ENCODE data around the gene ARFGAP3.

DNA sequence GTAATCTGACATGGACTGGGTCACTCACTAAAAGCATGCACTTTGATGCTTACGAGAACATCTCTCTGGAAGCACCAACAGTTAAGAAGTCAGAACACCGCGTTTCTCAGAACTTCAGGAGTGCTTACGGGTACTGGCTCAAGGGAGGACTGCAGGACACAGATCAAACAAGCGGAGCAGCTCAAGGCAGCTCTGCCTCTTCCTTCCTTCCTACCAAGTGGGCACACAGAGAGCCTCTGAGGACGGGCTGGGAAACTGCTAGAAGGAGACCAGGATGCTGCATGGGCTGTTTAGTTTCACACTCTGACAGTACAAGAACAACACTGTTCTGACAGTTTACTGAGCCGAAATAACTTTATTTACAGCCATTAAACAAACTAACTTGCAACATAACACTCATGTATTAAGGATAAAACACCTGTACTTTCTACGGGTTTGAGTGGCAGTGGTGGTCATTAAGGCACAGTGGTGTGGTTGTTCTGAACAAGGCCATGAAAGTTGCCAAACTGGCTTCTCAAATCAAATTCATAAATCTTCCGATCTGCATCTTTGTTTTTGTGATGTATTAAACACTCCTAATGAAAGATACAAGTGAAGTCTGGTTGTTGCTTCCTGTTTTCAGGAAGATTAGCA, 37.5 kb downstream of the ARFGAP3 start:
- TF ChIP-seq, protein P1, sequence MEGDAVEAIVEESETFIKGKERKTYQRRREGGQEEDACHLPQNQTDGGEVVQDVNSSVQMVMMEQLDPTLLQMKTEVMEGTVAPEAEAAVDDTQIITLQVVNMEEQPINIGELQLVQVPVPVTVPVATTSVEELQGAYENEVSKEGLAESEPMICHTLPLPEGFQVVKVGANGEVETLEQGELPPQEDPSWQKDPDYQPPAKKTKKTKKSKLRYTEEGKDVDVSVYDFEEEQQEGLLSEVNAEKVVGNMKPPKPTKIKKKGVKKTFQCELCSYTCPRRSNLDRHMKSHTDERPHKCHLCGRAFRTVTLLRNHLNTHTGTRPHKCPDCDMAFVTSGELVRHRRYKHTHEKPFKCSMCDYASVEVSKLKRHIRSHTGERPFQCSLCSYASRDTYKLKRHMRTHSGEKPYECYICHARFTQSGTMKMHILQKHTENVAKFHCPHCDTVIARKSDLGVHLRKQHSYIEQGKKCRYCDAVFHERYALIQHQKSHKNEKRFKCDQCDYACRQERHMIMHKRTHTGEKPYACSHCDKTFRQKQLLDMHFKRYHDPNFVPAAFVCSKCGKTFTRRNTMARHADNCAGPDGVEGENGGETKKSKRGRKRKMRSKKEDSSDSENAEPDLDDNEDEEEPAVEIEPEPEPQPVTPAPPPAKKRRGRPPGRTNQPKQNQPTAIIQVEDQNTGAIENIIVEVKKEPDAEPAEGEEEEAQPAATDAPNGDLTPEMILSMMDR (IDR thresholded peaks at IDR 0.05), result no peak
- no peak for TF ChIP-seq POLR2A (IDR thresholded peaks at IDR 0.05)

Measured in tibial nerve (tissue), 3 donors.